ENCODE data around the gene IL36G.
"Not testable (repeated sequence)": the region's sequence is repeated elsewhere in the genome, so short reads cannot be mapped to it uniquely, and the experiment has no call there.

Gene IL36G

GRCh38 chr2:112977559-112978056 is at the start of gene IL36G:
IL36G (plus strand) TSS chr2:112978006; CDS start chr2:112978639, 633 bp downstream.
- peak; percentile 55 to 82 for DNase-seq

- DNase-seq: no peak
Observed at GRCh38 chr2:112933261-112933660, 44.5 kb upstream of the IL36G start.

GRCh38 chr2:112934117-112934516 is 43.7 kb upstream of the IL36G start:
- not testable (repeated sequence) for DNase-seq

GRCh38 chr2:112936927-112937232 is 40.9 kb upstream of the IL36G start:
- peak in 1 of 2 donors; percentile 27 for DNase-seq

- DNase-seq: no peak
Observed at GRCh38 chr2:112938904-112939303, 38.9 kb upstream of the IL36G start.

- DNase-seq: no peak
Observed at GRCh38 chr2:112939425-112939824, 38.4 kb upstream of the IL36G start.

GRCh38 chr2:112940859-112941625 is 36.8 kb upstream of the IL36G start:
- peak; percentile 52 to 66 for DNase-seq

GRCh38 chr2:112941753-112942653 is 35.8 kb upstream of the IL36G start:
- DNase-seq: peak; percentile 78 to 94

GRCh38 chr2:112942654-112943002 is 35.2 kb upstream of the IL36G start:
- no peak for DNase-seq

- no peak for DNase-seq
Observed at GRCh38 chr2:112944971-112945370, 32.8 kb upstream of the IL36G start.

- DNase-seq: no peak
Observed at GRCh38 chr2:112946086-112946485, 31.7 kb upstream of the IL36G start.

- DNase-seq: no peak
Observed at GRCh38 chr2:112947374-112947773, 30.4 kb upstream of the IL36G start.

GRCh38 chr2:112949456-112949855 is 28.4 kb upstream of the IL36G start:
- DNase-seq: no peak

- DNase-seq: no peak
Observed at GRCh38 chr2:112954364-112954763, 23.4 kb upstream of the IL36G start.

GRCh38 chr2:112957511-112957910 is 20.3 kb upstream of the IL36G start:
- DNase-seq: no peak

- peak; percentile 63 to 76 for DNase-seq
Observed at GRCh38 chr2:112958428-112959108, 19.2 kb upstream of the IL36G start.

GRCh38 chr2:112959109-112959812 is 18.5 kb upstream of the IL36G start:
- no peak for DNase-seq

GRCh38 chr2:112960230-112960825 is 17.5 kb upstream of the IL36G start:
- DNase-seq: no peak

- DNase-seq: no peak
Observed at GRCh38 chr2:112962308-112963175, 15.3 kb upstream of the IL36G start.

GRCh38 chr2:112967023-112967422 is 10.8 kb upstream of the IL36G start:
- no peak for DNase-seq

GRCh38 chr2:112972423-112973086 is 5.3 kb upstream of the IL36G start:
- DNase-seq: no peak
